MM.1S (cell line): ENCODE results near the gene SPATC1L.

Experiments
- DNase-seq: peaks from one replicate; pipeline ENCODE4 v3.0.0-alpha.2; 2015
- H2AFZ ChIP-seq: fragments of 300-600 bp; sonication (generic); 2 replicates; pipeline ENCODE4 v1.6.0; 2016; ENCODE audit warnings: antibody characterized with exemption, low read length
- H3F3A ChIP-seq: fragments of 300-600 bp; sonication (generic); 2 replicates; pipeline ENCODE4 v1.6.1; 2016; ENCODE audit warnings: mild to moderate bottlenecking, antibody characterized with exemption, low read length, moderate library complexity, mixed read lengths; ENCODE audit not compliant: insufficient read depth
- H3K27ac ChIP-seq: fragments of 300-600 bp; sonication (generic); 2 replicates; pipeline ENCODE4 v1.5.1; 2016; ENCODE audit warnings: mild to moderate bottlenecking, low read length
- H3K27me3 ChIP-seq: fragments of 300-600 bp; sonication (generic); replicated peaks from 2 replicates; pipeline ENCODE4 v1.6.0; 2016; ENCODE audit warnings: low read length; ENCODE audit not compliant: insufficient read depth
- H3K36me3 ChIP-seq: fragments of 300-600 bp; sonication (generic); replicated peaks from 2 replicates; pipeline ENCODE4 v1.6.1; 2016; ENCODE audit warnings: mild to moderate bottlenecking, low read length, mixed read lengths; ENCODE audit not compliant: insufficient read depth
- H3K4me1 ChIP-seq: fragments of 300-600 bp; sonication (generic); 2 replicates; pipeline ENCODE4 v1.6.1; 2016; ENCODE audit warnings: low read length, mixed read lengths
- H3K4me2 ChIP-seq: fragments of 300-600 bp; sonication (generic); 2 replicates; pipeline ENCODE4 v1.6.0; 2016; ENCODE audit warnings: low read depth, low read length
- H3K4me3 ChIP-seq: fragments of 300-600 bp; sonication (generic); 2 replicates; pipeline ENCODE4 v1.5.1; 2016; ENCODE audit warnings: low read length, mixed read lengths
- H3K79me2 ChIP-seq: fragments of 300-600 bp; sonication (generic); 2 replicates; pipeline ENCODE4 v1.6.1; 2016; ENCODE audit warnings: mixed run types, low read length, mixed read lengths
- H3K9ac ChIP-seq: fragments of 300-600 bp; sonication (generic); 2 replicates; pipeline ENCODE4 v1.6.1; 2016; ENCODE audit warnings: low read length, mixed read lengths
- H3K9me2 ChIP-seq: fragments of 300-600 bp; sonication (generic); replicated peaks from 2 replicates; pipeline ENCODE4 v1.6.1; 2016; ENCODE audit warnings: mild to moderate bottlenecking, low read length, mixed read lengths; ENCODE audit not compliant: insufficient read depth
- H3K9me3 ChIP-seq: fragments of 300-600 bp; sonication (generic); replicated peaks from 2 replicates; pipeline ENCODE4 v1.6.1; 2016; ENCODE audit warnings: mild to moderate bottlenecking, low read length, mixed read lengths; ENCODE audit not compliant: insufficient read depth
- H4K20me1 ChIP-seq: fragments of 300-600 bp; sonication (generic); 2 replicates; pipeline ENCODE4 v1.6.1; 2016; ENCODE audit warnings: mild to moderate bottlenecking, low read length, moderate library complexity, mixed read lengths; ENCODE audit not compliant: insufficient read depth
- CTCF ChIP-seq: fragments of 300-600 bp; sonication (generic); IDR thresholded peaks from 2 replicates; pipeline ENCODE4 v1.5.1; 2016; ENCODE audit warnings: antibody characterized with exemption, low read length, mixed read lengths
- EZH2 ChIP-seq: fragments of 300-600 bp; sonication (generic); optimal IDR thresholded peaks from 2 replicates; pipeline ENCODE3; 2017; ENCODE audit warnings: low read depth, mild to moderate bottlenecking, antibody characterized with exemption, low read length, mixed read lengths
- EZH2phosphoT487 ChIP-seq: fragments of 300-600 bp; sonication (generic); IDR thresholded peaks from 2 replicates; pipeline ENCODE4 v1.6.1; 2018; ENCODE audit warnings: antibody characterized with exemption, low read length

The SPATC1L gene

GRCh38 chr21:46112725-46113215, 71.5 kb downstream of the SPATC1L start:
- TF ChIP-seq CTCF: no peak
- no peak for TF ChIP-seq EZH2
- no peak for TF ChIP-seq EZH2phosphoT487
- Histone ChIP-seq H3K4me3 (no peak overlapping the region), H3F3A (no peaks in the 10 kb centered on the region), H3K9me2 (no peaks in the 10 kb centered on the region), H3K27ac (no peak overlapping the region), H3K4me2 (no peak overlapping the region), H4K20me1 (no peaks in the 10 kb centered on the region), H3K27me3 (peaks cover 94% of the 10 kb centered on the region), H2AFZ (no peak overlapping the region), H3K9me3 (no peaks in the 10 kb centered on the region), H3K4me1 (no peaks in the 10 kb centered on the region), H3K79me2 (no peaks in the 10 kb centered on the region), H3K9ac (no peak overlapping the region), H3K36me3 (no peaks in the 10 kb centered on the region)
- no peak for DNase-seq

GRCh38 chr21:46111857-46112724, 72.2 kb downstream of the SPATC1L start:
- H3K4me1 ChIP-seq: no peaks in the 10 kb centered on the region
- no peaks in the 10 kb centered on the region for H4K20me1 ChIP-seq
- H3K4me3 ChIP-seq: no peak overlapping the region
- H3K36me3 ChIP-seq: no peaks in the 10 kb centered on the region
- no peak overlapping the region for H2AFZ ChIP-seq
- no peak overlapping the region for H3K4me2 ChIP-seq
- TF ChIP-seq CTCF (no peak), EZH2phosphoT487 (no peak)
- H3K27me3 ChIP-seq: peaks cover 94% of the 10 kb centered on the region
- no peak overlapping the region for H3K27ac ChIP-seq
- DNase-seq: no peak
- no peak overlapping the region for H3K9ac ChIP-seq
- no peaks in the 10 kb centered on the region for H3K9me2 ChIP-seq
- H3F3A ChIP-seq: no peaks in the 10 kb centered on the region
- H3K79me2 ChIP-seq: no peaks in the 10 kb centered on the region
- H3K9me3 ChIP-seq: no peaks in the 10 kb centered on the region

- Histone ChIP-seq H3K79me2 (no peaks in the 10 kb centered on the region), H3K9ac (no peak overlapping the region), H3K36me3 (no peaks in the 10 kb centered on the region), H2AFZ (no peak overlapping the region), H3F3A (no peaks in the 10 kb centered on the region), H3K27ac (no peak overlapping the region), H3K4me1 (no peaks in the 10 kb centered on the region), H4K20me1 (no peaks in the 10 kb centered on the region), H3K4me2 (no peak overlapping the region), H3K9me2 (no peaks in the 10 kb centered on the region), H3K9me3 (no peaks in the 10 kb centered on the region), H3K27me3 (peaks cover 94% of the 10 kb centered on the region), H3K4me3 (no peak overlapping the region)
- DNase-seq: no peak
- TF ChIP-seq EZH2phosphoT487: no peak
Observed at GRCh38 chr21:46111193-46111571, 73.1 kb downstream of the SPATC1L start.
